Pancreas (tissue), 10 donors: ENCODE measurements around the gene DFFA. TPM values are rescaled to one million over a fixed set of nuclear protein-coding genes. Genes with fewer than 3 reads are reported as not detected.
"Not testable (repeated sequence)": the region's sequence is repeated elsewhere in the genome, so short reads cannot be mapped to it uniquely, and the experiment has no call there.

ENCODE experiments used
- ATAC-seq, 4 donors: fragments of 200-7000 bp; cut with Tn5 transposase; one replicate each; pipeline versions ENCODE4 v1.8.0 to v1.9.1; 2020; ENCODE audit warnings: mild to moderate bottlenecking in 4 of 4, moderate library complexity in 4 of 4
- DNase-seq, 6 donors: peaks; one replicate each; pipeline ENCODE4 v3.0.0-alpha.2; 2020
- FAIRE-seq: peaks from 2 replicates; lab custom pipeline; 2012; peaks lifted over from hg19 to GRCh38; lab: Jason Lieb, UNC
- H3K27ac ChIP-seq, 4 donors: fragments of 200-600 bp; sonication (generic); 1 replicate in 3 of 4; 2 replicates in 1 of 4; pipeline versions ENCODE4 v1.5.0 to v1.8.0; 2020
- H3K27me3 ChIP-seq, 4 donors: fragments of 200-600 bp; one replicate each; pipeline ENCODE4 v1.8.0; 2021
- H3K36me3 ChIP-seq, 3 donors: fragments of 200-600 bp; sonication (generic) in 1 of 3; one replicate each; pipeline versions ENCODE4 v1.5.0 to v1.8.0; 2020 to 2021
- H3K4me1 ChIP-seq, 3 donors: fragments of 200-600 bp; one replicate each; pipeline ENCODE4 v1.8.0; 2021
- H3K4me3 ChIP-seq, 4 donors: fragments of 200-600 bp; sonication (generic) in 2 of 4; one replicate each; pipeline versions ENCODE4 v1.5.0 to v1.8.0; 2020 to 2021
- H3K9me3 ChIP-seq, 4 donors: fragments of 200-600 bp; one replicate each; pipeline ENCODE4 v1.8.0; 2021
- CTCF ChIP-seq, 4 donors: fragments of 200-600 bp; sonication (generic) in 3 of 4; IDR thresholded peaks; one replicate each; pipeline versions ENCODE4 v1.5.0 to v1.8.0; 2021; ENCODE audit warnings: antibody characterized with exemption in 4 of 4
- WGBS, 2 donors: extraction: QIAGEN DNeasy Blood & Tissue Kit; methylation state at CpG; one replicate each; pipeline ENCODE4 v1.1.7; 2013; 5-methylcytosine and 5-hydroxymethylcytosine counted together
- intact Hi-C, 3 donors: fragments of 100-400 bp; cut with DNase I; formaldehyde crosslinking; loops; one replicate each; pipeline versions ENCODE4 v1.11.1 to v1.14.2; 2022
- polyA plus RNA-seq, 2 donors: library from polyadenylated mRNA; stranded (reverse); fragments of 200-250 nt; gene quantifications; one replicate each; pipeline ENCODE4 v1.2.3, GENCODE V29; 2013
- total RNA-seq, 6 donors: library from RNA; stranded (reverse); fragmentation: NEBNext Ultra II Directional in 4 of 6; extraction: Animal tissue kit (Norgen Biotek cat#: 25700) in 4 of 6; gene quantifications; one replicate each; pipeline versions ENCODE4 v1.2.1 to v1.2.4, GENCODE V29; 2021 to 2023
- donor health status: healthy with polysubstance abuse.
- donor health status: DM: no; HTN: no; CAD: no; lungs with moderate emphysema.
- donor health status: DM: no; HTN: no; CAD: no.
- donor health status: control.
- donor health status: control.
- donor health status: Bipolar disorder and iron deficiency.
- donor health status: DM: yes; HTN: yes; CAD: no.
- donor health status: DM: no; HTN: no; CAD: no.
- donor health status: DM: no; HTN: no; CAD: no.
- donor health status: DM: yes; HTN: yes; CAD: no.

DFFA gene
- total and polyA plus RNA-seq, 8 donors: 6.9 to 17.4 (median 14.4) TPM

GRCh38 chr1:10457875-10458274, 14.5 kb downstream of the DFFA start:
- intact Hi-C loops: no loop called here
- TF ChIP-seq CTCF (IDR thresholded peaks at IDR 0.05): no peak
- ATAC-seq (no peak), DNase-seq (no peak), FAIRE-seq (no peak)
- Histone ChIP-seq H3K36me3 (peaks cover 0 to 20% (median under 1%) of the 10 kb centered on the region in 3 donors), H3K4me3 (no peak overlapping the region), H3K27me3 (no peaks in the 10 kb centered on the region), H3K9me3 (no peaks in the 10 kb centered on the region), H3K4me1 (no peaks in the 10 kb centered on the region), H3K27ac (no peak overlapping the region)
- 75 to 77% methylated on average over 9 of the region's 9 CpGs for WGBS, 2 donors

GRCh38 chr1:10457462-10457861, 14.9 kb downstream of the DFFA start:
- intact Hi-C loops, DNase-seq, H3K4me1 ChIP-seq, H3K27ac ChIP-seq, H3K4me3 ChIP-seq, FAIRE-seq, H3K9me3 ChIP-seq, ATAC-seq, H3K27me3 ChIP-seq: not testable (repeated sequence)
- WGBS, 2 donors: 66 to 69% methylated on average over 7 of the region's 7 CpGs
- H3K36me3 ChIP-seq: peaks cover 0 to 16% (median 0%) of the 10 kb centered on the region in 3 donors

GRCh38 chr1:10456661-10457060, 15.7 kb downstream of the DFFA start:
- Histone ChIP-seq H3K4me3 (no peak overlapping the region), H3K36me3 (peaks cover 0 to 8% (median 0%) of the 10 kb centered on the region in 3 donors), H3K27me3 (no peaks in the 10 kb centered on the region), H3K27ac (no peak overlapping the region), H3K4me1 (no peaks in the 10 kb centered on the region), H3K9me3 (no peaks in the 10 kb centered on the region)
- 77 to 84% methylated on average over 7 of the region's 7 CpGs for WGBS, 2 donors
- DNase-seq: no peak
- intact Hi-C loops: no loop called here
- ATAC-seq: no peak
- no peak for TF ChIP-seq CTCF (IDR thresholded peaks at IDR 0.05)
- FAIRE-seq: no peak

GRCh38 chr1:10456048-10456447, 16.3 kb downstream of the DFFA start:
- DNase-seq (no peak), ATAC-seq (no peak), FAIRE-seq (no peak)
- TF ChIP-seq CTCF (IDR thresholded peaks at IDR 0.05): no peak
- H3K4me1 ChIP-seq: no peaks in the 10 kb centered on the region
- no peak overlapping the region for H3K27ac ChIP-seq
- intact Hi-C loops: no loop called here
- no peak overlapping the region for H3K4me3 ChIP-seq
- no peaks in the 10 kb centered on the region for H3K27me3 ChIP-seq
- peaks cover 0 to 1% (median 0%) of the 10 kb centered on the region in 3 donors for H3K36me3 ChIP-seq
- no peaks in the 10 kb centered on the region for H3K9me3 ChIP-seq
- WGBS, 2 donors: 84 to 91% methylated on average over 5 of the region's 5 CpGs

- DNase-seq (no peak), ATAC-seq (no peak), FAIRE-seq (no peak)
- Histone ChIP-seq H3K27me3 (no peaks in the 10 kb centered on the region), H3K4me1 (no peaks in the 10 kb centered on the region), H3K27ac (no peak overlapping the region), H3K36me3 (no peaks in the 10 kb centered on the region), H3K9me3 (no peaks in the 10 kb centered on the region), H3K4me3 (no peak overlapping the region)
- TF ChIP-seq CTCF (IDR thresholded peaks at IDR 0.05): no peak
- 30 to 38% methylated on average over 10 of the region's 10 CpGs for WGBS, 2 donors
- intact Hi-C loops: no loop called here
Observed at GRCh38 chr1:10451287-10451686, 21.0 kb downstream of the DFFA start.
